NK-92 (cell line): ENCODE data around the gene SAMSN1.
"Not testable (repeated sequence)": the region's sequence is repeated elsewhere in the genome, so short reads cannot be mapped to it uniquely, and the experiment has no call there.

Experiments used
- DNase-seq: peaks from one replicate; lab custom pipeline; 2025; ENCODE audit not compliant: unreplicated experiment; lab: John Stamatoyannopoulos, UW

Gene SAMSN1

GRCh38 chr21:14567331-14568279 is 21.5 kb upstream of the SAMSN1 start:
- no peak for DNase-seq

DNA sequence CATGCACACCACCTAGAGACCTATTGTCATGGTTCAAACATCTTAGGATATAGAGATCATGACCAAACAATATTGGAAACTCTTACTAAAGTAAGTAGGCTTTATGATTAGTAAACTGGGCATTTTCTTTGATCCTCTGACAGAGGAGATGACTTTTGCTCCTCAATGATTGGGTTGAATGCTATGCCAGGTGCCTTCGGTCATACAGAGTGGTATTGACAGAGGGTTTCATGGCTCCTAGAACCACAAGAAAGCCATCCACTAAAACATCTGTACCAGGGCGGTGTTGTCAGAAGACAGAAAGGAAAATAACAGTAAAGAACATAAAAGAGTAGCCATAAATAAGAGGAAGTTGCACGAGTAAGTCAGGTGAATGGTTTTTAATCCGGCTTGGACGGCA is 20.8 kb upstream of the SAMSN1 start:
- no peak for DNase-seq

DNA sequence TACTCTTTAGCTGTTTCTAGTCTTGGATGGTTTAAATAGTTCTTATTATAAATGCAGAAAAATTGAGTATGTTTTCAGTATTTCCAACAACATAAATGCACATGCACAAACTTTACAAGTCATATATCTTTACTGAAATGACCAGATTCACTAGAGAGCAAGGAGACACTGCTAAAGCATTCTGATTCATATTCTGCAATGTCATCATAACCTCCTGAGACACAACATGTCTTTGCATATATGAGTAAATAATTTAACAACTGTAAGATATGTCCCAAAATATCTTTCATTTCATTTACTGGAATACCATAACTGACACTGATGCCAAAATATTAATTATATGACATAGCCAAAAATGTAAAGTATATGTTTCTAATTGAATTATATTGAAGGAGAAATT is 16.8 kb upstream of the SAMSN1 start:
- DNase-seq: no peak

GRCh38 chr21:14560555-14560954 is 14.4 kb upstream of the SAMSN1 start:
- no peak for DNase-seq

DNA sequence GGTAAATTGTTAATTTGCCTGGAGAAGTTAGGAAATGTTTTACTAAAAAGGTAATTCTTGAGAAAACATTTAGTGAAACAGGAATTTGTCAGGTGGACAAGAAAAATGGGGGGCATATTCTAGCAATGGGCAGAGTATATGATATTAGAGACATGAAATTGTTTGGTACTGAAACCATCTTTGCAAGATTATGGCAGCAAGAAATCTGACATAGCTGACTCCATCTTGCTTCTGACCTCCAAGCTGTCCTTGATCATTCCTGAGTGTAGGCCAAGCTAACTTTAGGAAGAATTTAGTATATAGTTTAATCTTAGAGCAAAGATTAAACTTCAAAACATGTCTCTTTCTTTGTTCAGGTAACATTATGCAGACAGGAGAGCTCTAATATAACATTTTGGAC is 14.0 kb upstream of the SAMSN1 start:
- no peak for DNase-seq

DNA sequence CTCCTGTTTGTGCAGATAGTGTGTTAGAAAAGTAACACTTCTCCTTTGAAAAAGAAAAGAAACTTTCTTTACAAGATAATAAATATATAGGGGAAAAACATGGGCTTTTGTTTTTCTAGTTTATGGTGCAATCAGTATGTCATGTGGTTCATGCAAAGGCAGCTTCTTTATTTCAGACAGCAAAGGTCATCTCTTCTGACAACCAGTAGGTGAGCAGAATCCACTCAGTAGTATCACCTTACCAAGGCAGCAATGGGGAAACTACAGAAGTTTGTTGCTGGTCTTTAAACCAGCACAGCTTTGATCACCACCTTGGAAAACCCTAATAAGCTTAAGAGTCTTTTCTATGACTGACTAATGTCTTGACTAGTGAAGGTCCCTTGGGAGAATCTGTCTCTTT is 13.0 kb upstream of the SAMSN1 start:
- DNase-seq: no peak

GRCh38 chr21:14557413-14557812 is 11.3 kb upstream of the SAMSN1 start:
- DNase-seq: no peak

GRCh38 chr21:14554948-14555347 is 8.8 kb upstream of the SAMSN1 start:
- DNase-seq: no peak

GRCh38 chr21:14553422-14553821 is 7.3 kb upstream of the SAMSN1 start:
- no peak for DNase-seq

DNA sequence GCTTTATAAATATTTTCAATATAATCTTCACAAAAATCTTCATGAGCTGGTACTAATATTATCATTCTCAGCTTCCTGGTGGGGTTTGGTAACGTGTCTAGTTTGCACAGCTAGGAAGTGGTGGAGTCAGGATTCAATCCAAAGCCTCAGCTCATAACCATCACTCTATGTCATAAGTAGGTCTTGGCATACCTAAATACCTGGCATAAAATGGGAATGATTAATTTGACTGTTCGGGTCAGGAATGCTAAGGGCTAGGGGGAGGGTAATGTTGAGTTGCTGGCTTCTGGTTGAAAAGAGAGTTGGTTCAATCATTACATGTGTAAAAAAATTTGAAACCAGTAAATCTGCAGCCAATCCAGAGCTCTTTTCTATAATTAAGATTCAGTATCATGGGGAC is 5.6 kb upstream of the SAMSN1 start:
- no peak for DNase-seq

DNA sequence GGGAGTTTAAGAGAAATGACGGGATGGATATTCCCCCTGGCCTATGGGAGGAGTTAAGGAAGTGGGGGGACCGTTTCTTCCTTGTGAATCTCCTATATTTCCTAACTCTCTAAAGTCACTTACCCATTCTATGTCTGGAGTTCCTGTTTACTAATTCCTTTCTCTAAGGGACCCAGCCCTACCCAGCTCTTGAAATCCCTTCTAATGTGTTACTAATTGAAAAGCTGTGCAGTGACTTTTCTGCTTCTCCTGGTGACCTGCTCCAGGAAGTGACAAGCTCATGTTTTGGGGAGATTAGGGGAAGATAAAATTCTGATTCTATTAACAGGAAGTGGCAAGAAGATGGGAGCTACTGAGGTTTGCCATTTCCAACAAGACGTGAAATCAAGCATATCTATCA is 4.0 kb upstream of the SAMSN1 start:
- no peak for DNase-seq

- DNase-seq: no peak
Observed at GRCh38 chr21:14548779-14549178, 2.7 kb upstream of the SAMSN1 start.

GRCh38 chr21:14547834-14548513 is 1.9 kb upstream of the SAMSN1 start:
- no peak for DNase-seq

- DNase-seq: not testable (repeated sequence)
Observed at GRCh38 chr21:14546719-14547118, 604 bp upstream of the SAMSN1 start.

DNA sequence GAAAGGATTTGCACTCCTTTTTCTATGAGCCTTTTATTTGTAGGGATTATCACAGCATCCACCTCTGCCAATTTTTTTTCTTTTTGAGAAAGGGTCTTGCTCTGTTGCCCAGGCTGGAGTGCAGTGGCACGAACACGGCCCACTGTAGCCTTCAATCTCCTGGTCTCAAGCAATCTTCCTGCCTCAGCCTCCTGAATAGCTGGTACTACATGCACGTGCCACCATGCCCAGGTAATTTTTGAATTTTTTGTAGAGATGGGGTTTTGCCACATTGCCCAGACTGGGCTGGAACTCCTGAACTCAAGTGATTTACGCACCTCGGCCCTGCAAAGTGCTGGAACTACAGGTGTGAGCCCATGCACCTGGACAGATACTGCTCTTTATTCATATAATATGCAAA is 2.1 kb downstream of the SAMSN1 start:
- no peak for DNase-seq

DNA sequence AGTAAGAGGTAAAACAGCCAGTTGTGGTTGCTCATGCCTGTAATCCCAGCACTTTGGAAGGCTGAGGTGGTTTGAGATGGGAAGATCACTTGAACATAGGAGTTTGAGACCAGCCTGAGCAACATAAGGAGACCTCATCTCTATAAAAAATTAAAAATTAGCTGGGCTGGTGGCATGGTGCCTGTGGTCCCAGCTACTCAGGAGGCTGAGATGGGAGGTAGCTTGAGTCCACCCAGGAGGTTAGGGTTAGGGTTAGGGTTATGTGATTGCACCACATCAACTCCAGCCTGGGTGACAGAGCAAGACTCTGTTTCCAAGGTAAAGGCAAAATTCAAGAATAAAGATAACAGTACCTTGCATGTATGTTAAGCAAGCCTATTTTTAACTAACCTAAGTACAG is 3.5 kb downstream of the SAMSN1 start:
- DNase-seq: no peak

DNA sequence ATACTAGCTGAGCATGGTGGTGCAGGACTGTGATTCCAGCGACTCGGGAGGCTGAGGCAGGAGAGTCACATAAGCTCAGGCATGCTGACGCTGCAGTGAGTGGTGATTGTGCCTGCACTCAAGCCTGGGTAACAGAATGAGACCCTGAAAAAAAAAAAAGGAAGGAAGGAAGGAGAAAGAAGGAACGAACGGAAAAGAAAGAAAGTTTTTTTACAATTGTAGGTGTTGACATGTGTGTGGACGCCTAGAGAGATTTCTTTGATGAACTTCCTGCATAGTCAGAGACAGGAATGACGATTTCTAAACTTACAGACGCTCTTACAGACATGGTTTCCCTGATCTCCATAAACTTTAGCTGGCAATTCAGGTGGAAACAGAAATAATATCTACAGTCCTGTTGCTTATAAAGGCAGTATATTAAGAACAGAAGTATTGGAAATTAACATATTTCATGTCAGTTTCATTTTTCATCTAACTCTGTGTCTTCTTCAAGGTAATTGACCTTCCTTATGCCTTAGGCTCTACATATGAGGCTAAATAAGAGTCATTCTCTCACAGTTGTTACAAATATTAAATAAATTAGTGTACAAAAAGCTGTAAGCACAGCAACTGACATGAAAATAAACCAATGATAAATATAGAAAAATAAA is 4.1 kb downstream of the SAMSN1 start:
- DNase-seq: no peak

GRCh38 chr21:14538483-14538882 is 7.6 kb downstream of the SAMSN1 start:
- DNase-seq: no peak

GRCh38 chr21:14536929-14537328 is 9.2 kb downstream of the SAMSN1 start:
- no peak for DNase-seq

GRCh38 chr21:14535702-14536101 is 10.4 kb downstream of the SAMSN1 start:
- DNase-seq: no peak

DNA sequence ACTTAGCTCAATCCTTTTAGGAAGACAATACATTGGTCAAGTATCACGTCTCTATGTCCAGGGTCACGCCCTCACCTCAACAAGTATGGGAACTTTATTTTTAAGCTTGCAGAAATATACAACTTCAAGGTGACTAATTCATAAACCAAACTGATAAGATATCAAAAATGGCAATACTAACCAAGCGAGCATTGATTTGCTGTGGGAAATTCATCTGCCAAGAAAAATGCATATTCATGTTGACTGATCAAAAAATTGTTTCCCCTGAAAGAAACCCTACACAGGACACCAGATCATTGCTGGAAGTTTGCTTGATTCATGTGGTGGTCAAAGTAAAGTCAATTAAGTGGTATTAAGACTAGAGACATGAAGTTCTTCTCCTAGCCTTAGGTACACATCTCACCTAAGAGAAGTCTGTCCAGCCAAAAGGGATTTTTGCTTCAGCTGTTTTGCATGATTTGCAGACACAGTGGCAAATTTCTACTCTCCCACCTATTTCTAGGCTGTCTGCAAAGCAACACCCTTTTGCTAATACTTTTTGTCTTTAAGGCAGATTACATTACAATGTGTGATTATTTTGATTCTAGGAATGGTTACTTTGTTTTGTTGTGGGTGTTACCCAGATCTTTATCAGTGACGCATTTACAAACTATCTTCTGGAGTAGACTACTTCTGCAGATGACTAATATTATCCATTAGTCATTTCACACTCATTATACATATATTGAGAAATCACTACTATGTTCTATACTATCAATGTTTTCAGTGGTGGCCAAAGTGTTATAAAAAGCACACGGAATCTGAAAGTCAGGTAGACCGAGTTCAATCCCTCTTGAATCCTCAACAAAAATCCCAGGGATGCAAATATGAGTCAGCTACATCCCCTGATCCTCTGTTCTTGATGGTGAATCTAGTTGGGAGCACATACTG is 12.4 kb downstream of the SAMSN1 start:
- DNase-seq: no peak
